GM06990 (cell line): ENCODE measurements around the gene ENOX1.

ENCODE experiments used
- DNase-seq: peaks from one replicate; pipeline ENCODE4 v3.0.0-alpha.2; 2011; ENCODE audit not compliant: insufficient read length; ENCODE audit errors: extremely low read depth
- H3K27me3 ChIP-seq: replicated peaks from 2 replicates; pipeline ENCODE4 v1.6.0; 2011; ENCODE audit warnings: low read length; ENCODE audit not compliant: control insufficient read depth, insufficient read depth
- H3K36me3 ChIP-seq: 2 replicates; pipeline ENCODE4 v1.5.1; 2011; ENCODE audit warnings: low read length; ENCODE audit not compliant: control insufficient read depth, insufficient read depth
- H3K4me3 ChIP-seq: replicated peaks from 2 replicates; pipeline ENCODE4 v1.5.1; 2011; ENCODE audit warnings: low read depth, mild to moderate bottlenecking, control low read depth, low read length
- TF ChIP-seq, protein P1 (sequence below): IDR thresholded peaks from 2 replicates; pipeline ENCODE4 v1.5.1; 2011; ENCODE audit warnings: low read length, control low read depth, mild to moderate bottlenecking, inconsistent platforms; ENCODE audit not compliant: insufficient read depth, poor library complexity, severe bottlenecking

ENOX1 gene

DNA sequence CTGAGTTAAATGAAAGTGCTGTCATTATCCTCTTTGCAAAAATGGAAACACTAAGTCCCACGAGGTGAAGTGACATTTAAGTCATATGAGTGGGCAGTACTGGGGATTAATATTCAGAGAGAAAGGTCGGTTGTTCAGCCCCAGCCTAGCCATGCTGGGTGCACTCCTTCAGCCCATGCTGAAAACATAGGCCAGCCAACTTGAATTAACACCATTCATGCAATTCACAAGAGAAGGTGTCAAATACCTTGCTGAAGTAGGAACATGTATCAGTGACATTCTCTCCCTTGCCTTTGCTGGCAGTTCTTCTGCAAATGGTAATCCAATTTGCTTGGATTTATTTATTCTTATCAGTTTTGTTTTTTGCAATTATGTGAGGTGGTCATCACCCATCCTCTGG, 507.1 kb downstream of the ENOX1 start:
- DNase-seq = no peak
- H3K4me3 ChIP-seq = no peak overlapping the region
- no peaks in the 10 kb centered on the region for H3K36me3 ChIP-seq
- H3K27me3 ChIP-seq = no peaks in the 10 kb centered on the region
- TF ChIP-seq, protein P1, sequence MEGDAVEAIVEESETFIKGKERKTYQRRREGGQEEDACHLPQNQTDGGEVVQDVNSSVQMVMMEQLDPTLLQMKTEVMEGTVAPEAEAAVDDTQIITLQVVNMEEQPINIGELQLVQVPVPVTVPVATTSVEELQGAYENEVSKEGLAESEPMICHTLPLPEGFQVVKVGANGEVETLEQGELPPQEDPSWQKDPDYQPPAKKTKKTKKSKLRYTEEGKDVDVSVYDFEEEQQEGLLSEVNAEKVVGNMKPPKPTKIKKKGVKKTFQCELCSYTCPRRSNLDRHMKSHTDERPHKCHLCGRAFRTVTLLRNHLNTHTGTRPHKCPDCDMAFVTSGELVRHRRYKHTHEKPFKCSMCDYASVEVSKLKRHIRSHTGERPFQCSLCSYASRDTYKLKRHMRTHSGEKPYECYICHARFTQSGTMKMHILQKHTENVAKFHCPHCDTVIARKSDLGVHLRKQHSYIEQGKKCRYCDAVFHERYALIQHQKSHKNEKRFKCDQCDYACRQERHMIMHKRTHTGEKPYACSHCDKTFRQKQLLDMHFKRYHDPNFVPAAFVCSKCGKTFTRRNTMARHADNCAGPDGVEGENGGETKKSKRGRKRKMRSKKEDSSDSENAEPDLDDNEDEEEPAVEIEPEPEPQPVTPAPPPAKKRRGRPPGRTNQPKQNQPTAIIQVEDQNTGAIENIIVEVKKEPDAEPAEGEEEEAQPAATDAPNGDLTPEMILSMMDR = no peak

DNA sequence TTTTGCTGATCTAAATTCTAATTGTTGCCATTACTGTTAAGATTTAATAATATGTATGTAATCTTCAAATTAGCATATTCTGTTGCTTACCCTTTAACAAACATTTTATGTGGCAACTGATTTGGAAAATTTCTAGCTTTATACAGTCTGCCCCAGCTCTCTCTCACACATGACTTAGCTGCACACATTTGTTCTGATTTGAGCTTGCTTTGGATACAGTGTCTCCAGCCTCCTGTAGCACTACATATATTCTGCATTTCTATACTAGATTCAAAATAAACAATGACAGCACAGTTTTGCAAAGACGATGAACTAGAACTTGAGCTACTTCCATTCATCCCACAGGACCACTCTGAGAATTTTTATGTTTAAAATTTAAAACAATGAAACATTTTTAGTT, 508.6 kb downstream of the ENOX1 start:
- Histone ChIP-seq H3K4me3 (no peak overlapping the region), H3K27me3 (no peaks in the 10 kb centered on the region), H3K36me3 (no peaks in the 10 kb centered on the region)
- TF ChIP-seq, protein P1 = no peak
- no peak for DNase-seq

GRCh38 chr13:43277142-43277541, 509.6 kb downstream of the ENOX1 start:
- no peaks in the 10 kb centered on the region for H3K27me3 ChIP-seq
- H3K4me3 ChIP-seq = no peak overlapping the region
- TF ChIP-seq, protein P1 = no peak
- DNase-seq = no peak
- no peaks in the 10 kb centered on the region for H3K36me3 ChIP-seq

DNA sequence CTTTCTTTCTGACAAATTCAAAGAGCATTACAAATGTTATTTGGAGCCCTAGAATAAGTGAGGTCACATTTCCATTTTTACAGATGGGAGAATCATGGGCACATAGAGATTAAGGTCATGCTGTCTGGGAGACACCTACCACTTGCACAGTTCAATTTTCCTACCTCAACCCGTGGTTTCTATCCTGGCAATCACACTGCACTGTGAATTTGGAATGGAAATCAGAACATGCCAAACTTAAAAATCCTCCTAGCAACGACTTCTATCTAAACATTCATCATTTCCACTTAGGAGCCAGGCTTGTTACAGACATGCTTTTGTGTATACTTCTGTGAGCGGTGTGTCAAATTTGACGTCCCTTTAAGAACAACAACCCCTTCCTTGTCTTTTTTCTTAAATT, 511.9 kb downstream of the ENOX1 start:
- no peak for DNase-seq
- Histone ChIP-seq H3K27me3 (no peaks in the 10 kb centered on the region), H3K36me3 (no peaks in the 10 kb centered on the region), H3K4me3 (no peak overlapping the region)
- TF ChIP-seq, protein P1 = no peak

- Histone ChIP-seq H3K4me3 (no peak overlapping the region), H3K27me3 (no peaks in the 10 kb centered on the region)
- DNase-seq = no peak
Measured at GRCh38 chr13:43273362-43273761, 513.4 kb downstream of the ENOX1 start.

GRCh38 chr13:43272851-43273250, 513.9 kb downstream of the ENOX1 start:
- Histone ChIP-seq H3K27me3 (no peaks in the 10 kb centered on the region), H3K4me3 (no peak overlapping the region), H3K36me3 (no peaks in the 10 kb centered on the region)
- no peak for DNase-seq
- TF ChIP-seq, protein P1 = no peak

More at GRCh38 chr13:43273362-43273761, 513.4 kb downstream of the ENOX1 start:
- no peaks in the 10 kb centered on the region for H3K36me3 ChIP-seq
- TF ChIP-seq, protein P1 = no peak
